NCI-H82 treated with DMSO at 0.1 percent for 48 hours (cell line): ENCODE results near the gene SLMAP.
"Not testable (repeated sequence)": the region's sequence is repeated elsewhere in the genome, so short reads cannot be mapped to it uniquely, and the experiment has no call there.

Experiments used
- DNase-seq: peaks from one replicate; lab custom pipeline; 2025; ENCODE audit not compliant: unreplicated experiment; lab: John Stamatoyannopoulos, UW

The SLMAP gene

DNA sequence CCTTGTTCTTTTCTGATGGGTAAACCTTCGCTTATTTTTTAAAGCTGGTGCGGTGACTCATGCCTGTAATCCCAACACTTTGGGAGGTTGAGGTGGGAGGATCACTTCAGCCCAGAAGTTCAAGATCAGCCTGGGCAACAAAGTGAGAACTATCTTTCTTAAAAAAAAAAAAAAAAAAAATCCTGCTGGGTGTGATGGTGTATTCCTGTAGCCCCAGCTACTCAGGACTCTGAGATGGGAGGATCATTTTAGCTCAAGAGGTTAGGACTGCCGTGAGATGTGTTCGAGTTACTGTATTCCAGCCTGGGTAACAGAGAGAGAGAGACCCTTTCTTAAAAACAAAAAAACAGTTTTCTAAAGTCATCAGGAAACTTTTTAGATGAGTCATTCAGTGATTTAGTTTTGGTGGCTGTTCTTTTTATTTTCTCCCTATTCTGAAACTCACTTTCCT, 37.7 kb downstream of the SLMAP start:
- no peak for DNase-seq

DNA sequence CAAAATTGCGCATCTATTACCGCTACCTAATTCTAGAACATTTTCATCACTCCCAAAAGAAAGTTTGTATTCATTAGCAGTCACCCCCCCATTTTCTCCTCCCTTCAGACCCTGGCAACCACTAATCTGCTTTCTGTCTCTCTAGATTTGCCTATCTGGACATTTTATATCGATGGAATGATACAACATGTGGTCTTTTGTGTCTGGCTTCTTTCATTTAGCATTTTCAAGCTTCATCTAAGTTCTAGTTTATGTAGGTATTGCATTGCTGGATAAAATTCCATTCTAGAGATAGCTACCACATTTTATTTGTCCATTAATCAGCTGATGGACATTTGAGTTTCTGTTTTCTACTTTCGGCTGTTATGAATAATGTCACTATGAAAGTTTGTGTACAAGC, 38.4 kb downstream of the SLMAP start:
- no peak for DNase-seq

DNA sequence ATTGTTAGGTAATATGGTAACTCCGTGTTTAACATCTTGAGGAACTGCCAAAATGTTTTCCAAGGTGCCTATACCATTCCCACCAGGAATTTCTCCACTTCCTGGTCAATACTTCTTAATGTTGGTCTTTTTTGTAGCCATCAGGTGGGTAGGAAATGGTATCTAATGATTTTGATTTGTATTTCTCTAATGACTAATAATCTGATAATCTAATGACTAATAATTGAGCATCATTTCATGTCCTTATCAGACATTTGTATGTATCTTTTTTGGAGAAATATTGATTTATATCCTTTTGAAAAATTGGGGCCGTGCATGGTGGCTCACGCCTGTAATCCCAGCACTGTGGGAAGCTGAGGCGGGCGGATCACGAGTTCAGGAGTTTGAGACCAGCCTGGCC, 38.8 kb downstream of the SLMAP start:
- DNase-seq = no peak

- DNase-seq = no peak
Measured at GRCh38 chr3:57796261-57796660, 40.2 kb downstream of the SLMAP start.

DNA sequence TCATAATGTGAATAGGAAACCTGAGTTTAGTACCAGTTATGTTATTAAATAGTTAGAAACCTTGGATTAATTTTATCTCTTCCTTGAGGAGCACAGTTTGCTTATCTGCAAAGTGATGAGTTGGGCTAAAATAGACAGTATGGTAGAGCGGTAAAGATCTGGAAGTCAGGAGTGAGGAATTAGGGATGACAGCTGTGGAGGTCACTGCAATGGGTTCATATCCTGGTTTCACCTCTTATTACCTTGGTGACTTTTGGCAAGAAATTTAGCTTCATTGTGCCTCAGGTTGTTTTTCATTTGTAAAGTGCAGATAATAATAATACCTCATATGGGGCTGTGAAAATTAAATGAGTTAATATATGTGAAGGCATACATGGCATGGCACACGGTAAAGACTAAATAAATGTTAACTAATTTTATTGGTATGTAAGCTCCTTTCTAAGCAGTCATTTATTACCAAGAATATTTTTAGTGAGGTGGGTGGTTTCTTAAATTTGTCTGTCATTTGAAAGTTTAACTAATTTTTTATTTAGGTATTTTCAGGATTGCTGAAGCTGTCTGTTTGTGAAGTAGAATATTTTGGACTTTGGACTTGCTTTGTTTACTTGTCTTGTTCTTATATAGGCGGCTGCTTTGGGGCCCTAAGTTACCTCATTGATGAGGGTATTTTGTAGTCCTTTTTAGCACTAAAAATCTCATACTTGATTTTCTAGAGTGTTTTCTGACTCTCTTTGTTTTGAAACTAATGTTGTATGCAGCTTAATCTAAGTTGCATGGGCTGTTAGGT, 41.8 kb downstream of the SLMAP start:
- no peak for DNase-seq

- peak; percentile 58 for DNase-seq
Measured at GRCh38 chr3:57803647-57804081, 47.6 kb downstream of the SLMAP start.

- no peak for DNase-seq
Measured at GRCh38 chr3:57805266-57805665, 49.2 kb downstream of the SLMAP start.

DNA sequence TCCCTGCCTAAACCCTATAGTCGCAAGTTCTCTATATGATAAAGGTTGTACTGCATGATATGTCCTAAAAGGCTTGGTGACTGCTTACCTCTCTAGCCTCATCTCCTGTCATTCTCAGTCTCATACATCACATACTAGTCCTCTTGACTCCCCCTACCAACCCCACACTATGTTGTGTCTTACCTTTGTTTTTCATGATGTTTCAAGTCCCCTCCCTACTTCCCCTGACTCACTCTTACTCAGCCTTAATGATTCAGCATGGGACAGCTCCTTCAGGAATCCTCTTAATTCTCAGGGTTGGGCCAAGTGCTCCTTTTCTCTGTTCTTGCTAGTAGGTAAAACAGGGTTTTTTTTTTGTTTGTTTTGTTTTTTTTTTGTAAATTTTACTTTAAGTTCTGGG, 49.6 kb downstream of the SLMAP start:
- no peak for DNase-seq

GRCh38 chr3:57806195-57806594, 50.1 kb downstream of the SLMAP start:
- DNase-seq = not testable (repeated sequence)

GRCh38 chr3:57808961-57809608, 53.0 kb downstream of the SLMAP start:
- no peak for DNase-seq

DNA sequence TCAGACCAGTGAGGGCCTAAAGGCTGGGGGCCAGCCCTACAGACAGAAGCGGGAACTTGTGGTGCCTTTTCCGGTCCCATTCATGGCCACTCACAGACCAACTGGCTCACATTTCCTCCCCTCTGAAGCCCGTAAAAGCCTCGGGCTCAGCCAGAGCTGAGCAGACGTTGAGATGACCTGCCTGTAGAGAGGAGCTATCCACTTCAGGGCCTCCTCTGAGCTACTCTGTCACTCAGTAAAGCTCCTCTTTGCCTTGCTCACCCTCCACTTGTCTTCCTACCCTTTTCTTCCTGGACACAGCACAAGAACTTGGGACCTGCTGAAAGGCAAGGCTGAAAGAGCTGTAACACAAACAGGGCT, 53.5 kb downstream of the SLMAP start:
- no peak for DNase-seq

DNA sequence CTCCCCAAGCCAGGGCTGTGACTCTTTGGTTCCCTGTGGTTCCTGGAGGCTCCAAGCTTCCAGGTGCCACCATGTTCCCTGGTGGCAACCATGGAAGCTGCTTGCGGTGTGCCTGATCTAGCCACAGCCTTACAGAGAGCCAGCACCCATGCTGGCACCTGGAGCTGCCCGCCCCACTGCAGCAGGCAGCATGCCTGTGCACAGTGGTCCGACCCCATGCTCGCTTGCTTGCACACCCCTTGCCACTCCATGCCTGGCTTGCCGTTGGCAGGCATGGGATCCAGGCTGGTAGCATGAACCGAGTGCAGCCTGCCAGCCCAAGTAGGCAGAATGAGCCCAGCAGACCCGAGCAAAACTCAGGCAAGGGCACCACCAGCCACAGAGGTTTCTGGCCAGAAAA, 53.9 kb downstream of the SLMAP start:
- no peak for DNase-seq

- DNase-seq = no peak
Measured at GRCh38 chr3:57810471-57811137, 54.5 kb downstream of the SLMAP start.

DNA sequence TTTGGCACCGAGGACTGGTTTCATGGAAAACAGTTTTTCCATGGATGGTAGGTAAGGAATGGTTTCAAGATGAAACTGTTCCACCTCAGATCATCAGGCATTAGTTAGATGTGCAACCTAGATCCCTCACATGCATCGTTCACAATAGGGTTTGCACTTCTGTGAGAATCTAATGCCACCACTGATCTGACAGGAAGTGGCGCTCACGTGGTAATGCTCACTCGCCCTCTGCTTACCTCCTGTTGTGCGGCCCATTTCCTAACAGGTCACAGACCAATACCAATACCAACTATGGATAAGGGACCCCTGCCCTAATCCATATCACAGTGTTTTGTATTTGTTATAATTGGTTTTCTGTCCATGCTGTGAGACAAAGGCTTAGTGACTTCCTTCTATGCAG, 58.9 kb downstream of the SLMAP start:
- DNase-seq = no peak

DNA sequence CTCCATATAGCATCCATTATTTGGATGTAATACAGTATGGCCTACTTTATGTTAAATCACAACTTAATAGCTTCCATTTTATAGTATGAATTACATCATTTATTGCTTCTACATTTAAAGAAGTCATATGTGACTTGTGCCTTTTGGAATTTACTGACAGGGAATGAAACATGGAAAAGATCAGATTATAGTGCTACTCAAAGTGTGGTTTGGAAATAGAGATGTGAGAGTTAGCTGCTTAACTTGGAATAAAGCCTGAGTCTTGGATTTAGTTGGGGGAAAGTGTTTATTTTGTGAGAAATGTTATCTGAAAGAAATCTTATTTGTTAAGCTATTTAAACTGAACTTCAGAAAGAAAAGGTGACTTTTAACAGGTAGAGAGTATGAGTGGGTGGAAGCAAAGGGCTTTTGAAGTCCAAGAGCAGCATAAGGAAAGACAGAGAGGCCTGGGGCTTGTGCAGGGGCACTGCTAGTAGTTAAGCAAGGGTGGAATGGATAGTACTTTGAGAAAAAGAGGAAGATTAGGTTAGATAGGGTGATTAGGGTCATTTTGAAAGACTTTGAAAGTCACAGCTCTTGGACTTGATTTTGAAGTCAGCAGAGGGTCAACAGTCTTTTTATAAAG, 60.5 kb downstream of the SLMAP start:
- DNase-seq = no peak

GRCh38 chr3:57818772-57819171, 62.7 kb downstream of the SLMAP start:
- no peak for DNase-seq

GRCh38 chr3:57820479-57820878, 64.4 kb downstream of the SLMAP start:
- no peak for DNase-seq

- DNase-seq = no peak
Measured at GRCh38 chr3:57821765-57822164, 65.7 kb downstream of the SLMAP start.

DNA sequence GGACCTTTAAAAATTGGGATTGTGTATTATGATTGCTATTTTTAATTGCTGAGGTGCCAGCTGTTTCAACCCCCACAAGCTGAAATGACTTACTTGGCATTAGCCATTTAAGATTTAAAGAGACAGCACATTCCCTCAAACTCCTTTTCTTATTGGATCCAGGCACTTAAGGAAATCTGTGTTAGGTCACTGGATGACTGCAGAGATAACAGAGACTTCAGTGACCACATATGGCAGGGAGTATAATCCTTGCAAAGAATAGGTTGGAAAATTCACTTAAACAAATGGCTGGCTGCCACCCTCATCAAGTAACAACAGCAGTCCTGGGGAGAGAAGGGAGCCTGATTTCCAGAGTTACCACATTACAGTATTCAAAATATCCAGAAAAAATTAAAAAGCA, 66.6 kb downstream of the SLMAP start:
- DNase-seq = peak; percentile 74

- no peak for DNase-seq
Measured at GRCh38 chr3:57825116-57825515, 69.0 kb downstream of the SLMAP start.

DNA sequence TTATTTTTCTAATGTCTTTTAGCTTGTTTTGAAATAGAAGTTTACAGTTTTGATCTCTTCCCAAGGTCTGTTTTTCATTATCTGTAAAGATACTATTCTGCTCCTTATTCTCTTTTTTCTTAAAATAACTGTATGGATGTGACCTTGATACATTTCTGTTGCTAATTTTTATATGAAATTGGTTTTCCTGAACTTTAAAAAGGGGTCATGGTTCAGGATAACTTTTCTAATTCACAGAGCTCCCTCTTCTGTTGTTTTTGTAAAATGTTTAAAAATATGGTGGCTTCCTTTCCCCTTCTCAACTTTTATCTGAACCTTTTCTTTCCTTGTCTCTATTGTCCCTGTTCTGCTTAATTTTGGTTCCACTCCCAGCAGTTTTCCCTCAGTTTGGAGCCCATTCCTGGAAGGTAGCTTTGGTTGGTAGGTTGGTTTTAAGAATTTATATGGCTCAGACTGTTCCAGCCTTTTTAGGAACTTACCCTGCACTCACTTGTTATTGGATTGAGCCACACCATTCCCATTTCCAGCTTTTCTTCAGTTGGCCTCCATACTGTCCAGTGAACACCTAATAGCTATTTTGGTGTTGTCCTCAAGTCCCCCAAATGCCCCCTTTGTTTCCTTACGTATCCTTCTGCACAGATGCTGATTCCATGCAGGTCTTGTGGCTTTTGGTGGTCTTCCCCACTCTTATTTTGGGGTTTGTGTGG, 70.3 kb downstream of the SLMAP start:
- DNase-seq = no peak
